Lung (tissue), 12 donors: ENCODE measurements around the gene MCM3AP. TPM values are rescaled to one million over a fixed set of nuclear protein-coding genes. Genes with fewer than 3 reads are reported as not detected.

ENCODE experiments used
- ATAC-seq: fragments of 200-7000 bp; cut with Tn5 transposase; one replicate; pipeline ENCODE4 v1.9.1; 2020; ENCODE audit warnings: moderate number of reproducible peaks; ENCODE audit not compliant: insufficient read depth, low FRiP score
- DNase-seq, 3 donors: peaks; one replicate each; pipeline ENCODE4 v3.0.0-alpha.2; 2013 to 2017
- H3K27ac ChIP-seq, 2 donors: one replicate each; pipeline ENCODE4 v1.5.1; 2013; ENCODE audit warnings: mild to moderate bottlenecking in 2 of 2, moderate library complexity in 2 of 2, control low read depth in 1 of 2, inconsistent platforms in 1 of 2, low read depth in 1 of 2, low read length in 1 of 2
- H3K27me3 ChIP-seq, 3 donors: one replicate each; pipeline ENCODE4 v1.5.1; 2013; ENCODE audit warnings: low read length in 2 of 3; ENCODE audit not compliant: control insufficient read depth in 3 of 3, insufficient read depth in 3 of 3
- H3K36me3 ChIP-seq, 4 donors: one replicate each; pipeline ENCODE4 v1.5.1; 2013; ENCODE audit warnings: low read length in 4 of 4, mild to moderate bottlenecking in 1 of 4, moderate library complexity in 1 of 4; ENCODE audit not compliant: control insufficient read depth in 4 of 4, insufficient read depth in 4 of 4
- H3K4me1 ChIP-seq, 5 donors: one replicate each; pipeline ENCODE4 v1.5.1; 2013; ENCODE audit warnings: low read length in 5 of 5, mild to moderate bottlenecking in 2 of 5, moderate library complexity in 1 of 5; ENCODE audit not compliant: control insufficient read depth in 5 of 5, insufficient read depth in 5 of 5
- H3K4me3 ChIP-seq: one replicate; pipeline ENCODE4 v1.5.1; 2013; ENCODE audit warnings: mild to moderate bottlenecking, control low read depth, moderate library complexity
- H3K9ac ChIP-seq, 2 donors: one replicate each; pipeline ENCODE4 v1.5.1; 2013; ENCODE audit warnings: low read length in 2 of 2, control low read depth in 1 of 2; ENCODE audit not compliant: insufficient read depth in 1 of 2
- H3K9me3 ChIP-seq, 4 donors: one replicate each; pipeline ENCODE4 v1.5.1; 2013; ENCODE audit warnings: low read length in 3 of 4, mild to moderate bottlenecking in 1 of 4, moderate library complexity in 1 of 4; ENCODE audit not compliant: control insufficient read depth in 4 of 4, insufficient read depth in 3 of 4
- CTCF ChIP-seq: IDR thresholded peaks from 2 replicates; pipeline ENCODE4 v1.5.1; 2012; ENCODE audit warnings: mild to moderate bottlenecking; ENCODE audit errors: control extremely low read depth, extremely low read depth
- WGBS, 2 donors: extraction: QIAGEN DNeasy Blood & Tissue Kit; methylation state at CpG; one replicate each; pipeline ENCODE4 v1.1.7; 2013; 5-methylcytosine and 5-hydroxymethylcytosine counted together
- polyA plus RNA-seq, 2 donors: library from polyadenylated mRNA; stranded (reverse); fragments of 200-250 nt; gene quantifications; one replicate each; pipeline ENCODE4 v1.2.1, GENCODE V29; 2013
- total RNA-seq, 2 donors: library from RNA; depleted of rRNA in 1 of 2; stranded (reverse); fragments of >200 nt in 1 of 2; gene quantifications; one replicate each; pipeline ENCODE4 v1.2.1, GENCODE V29; 2014 to 2021
- donor health status: control.
- donor health status: control.
- donor health status: Bipolar disorder and iron deficiency.
- donor health status: healthy.
- donor health status: DM: yes; HTN: yes; CAD: no.

The MCM3AP gene
- total and polyA plus RNA-seq, 4 donors: 40.7 to 114 (median 78.7) TPM

DNA sequence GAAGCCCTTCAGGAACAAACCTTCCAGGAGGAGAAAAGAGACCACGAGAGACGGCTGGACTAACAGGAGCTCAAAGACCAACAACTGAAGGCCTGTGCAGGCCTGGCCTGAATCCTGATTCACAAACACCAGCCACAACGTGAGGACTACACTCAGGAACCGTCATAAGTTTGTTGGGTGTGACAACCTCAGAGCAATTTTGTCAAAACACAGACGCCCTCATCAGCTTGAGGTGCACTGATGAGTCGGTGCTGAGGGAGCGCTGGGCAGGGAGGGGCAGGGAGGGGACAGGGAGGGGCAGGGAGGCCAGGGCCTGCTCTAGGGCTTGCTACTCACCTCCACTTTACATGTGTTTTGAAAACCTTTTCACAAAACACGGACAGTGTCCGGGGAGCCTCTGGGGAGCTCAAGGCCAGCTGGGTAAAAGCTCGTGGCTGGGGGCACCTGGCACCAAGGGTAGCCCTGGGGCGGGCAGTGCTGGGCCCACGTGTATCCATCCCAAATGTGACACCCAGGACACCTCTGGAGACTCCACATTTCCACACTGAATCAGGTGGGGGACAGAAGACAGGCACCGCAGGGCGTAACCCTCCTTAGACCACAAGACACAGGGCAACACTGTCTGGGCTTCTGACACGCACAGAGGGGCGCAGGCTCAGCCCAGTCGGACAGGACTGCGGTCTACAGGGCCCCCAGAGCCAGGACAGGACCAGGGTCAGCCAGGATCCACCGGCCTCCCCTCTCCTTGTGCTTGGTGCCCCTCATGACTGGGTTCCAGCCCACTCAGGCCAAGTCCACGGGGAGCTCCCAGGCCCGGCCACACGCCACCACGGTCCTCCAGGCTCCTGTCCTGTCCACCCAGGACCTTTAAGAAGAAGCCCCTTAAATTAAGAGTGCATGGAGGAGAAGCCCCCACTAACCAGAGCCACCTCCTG is 73.4 kb downstream of the MCM3AP start:
- no peak for ATAC-seq
- Histone ChIP-seq H3K27ac (no peak overlapping the region), H3K4me1 (no peaks in the 10 kb centered on the region), H3K36me3 (peaks cover 4 to 83% (median 8%) of the 10 kb centered on the region in 4 donors), H3K4me3 (no peak overlapping the region), H3K9me3 (peaks cover 0 to 1% (median 0%) of the 10 kb centered on the region in 4 donors), H3K9ac (no peak overlapping the region), H3K27me3 (no peaks in the 10 kb centered on the region)
- no peak for TF ChIP-seq CTCF
- no peak for DNase-seq
- WGBS, 2 donors: 90 to 94% methylated on average over 23 of the region's 23 CpGs

- peaks cover 4 to 88% (median 8%) of the 10 kb centered on the region in 4 donors for H3K36me3 ChIP-seq
- ATAC-seq (no peak), DNase-seq (no peak)
- H3K9ac ChIP-seq: no peak overlapping the region
- H3K27me3 ChIP-seq: no peaks in the 10 kb centered on the region
- no peak overlapping the region for H3K4me3 ChIP-seq
- peaks cover 0 to 1% (median 0%) of the 10 kb centered on the region in 4 donors for H3K9me3 ChIP-seq
- 95 to 97% methylated on average over 7 of the region's 7 CpGs for WGBS, 2 donors
- H3K4me1 ChIP-seq: no peaks in the 10 kb centered on the region
- no peak for TF ChIP-seq CTCF
- H3K27ac ChIP-seq: no peak overlapping the region
Measured at GRCh38 chr21:46211376-46211775, 74.0 kb downstream of the MCM3AP start.

GRCh38 chr21:46210378-46211136 is 74.9 kb downstream of the MCM3AP start:
- WGBS, 2 donors: 87 to 91% methylated on average over 16 of the region's 16 CpGs
- no peak for ATAC-seq
- peaks cover 0 to 1% (median 0%) of the 10 kb centered on the region in 4 donors for H3K9me3 ChIP-seq
- no peaks in the 10 kb centered on the region for H3K27me3 ChIP-seq
- H3K36me3 ChIP-seq: peaks cover 3 to 88% (median 13%) of the 10 kb centered on the region in 4 donors
- no peak overlapping the region for H3K27ac ChIP-seq
- H3K9ac ChIP-seq: no peak overlapping the region
- TF ChIP-seq CTCF: no peak
- no peak overlapping the region for H3K4me3 ChIP-seq
- no peaks in the 10 kb centered on the region for H3K4me1 ChIP-seq
- no peak for DNase-seq
